Caco-2 (cell line): ENCODE results near the gene MT2A. TPM values are rescaled to one million over a fixed set of nuclear protein-coding genes. Genes with fewer than 3 reads are reported as not detected.

ENCODE experiments used
- BruUV-seq: library from RNA; stranded (reverse); fragments of 400-500 nt; replicated peaks from 2 replicates; lab custom pipeline; 2021; lab: Mats Ljungman, UMichigan
- CTCF ChIA-PET: fragments of 300-600 bp; sonication (Branson Sonifier 250); formaldehyde crosslinking; loops from one replicate; lab custom pipeline; 2022; ENCODE audit warnings: antibody characterized with exemption; lab: Charles Lee
- POLR2A ChIA-PET: fragments of 300-600 bp; sonication (Branson Sonifier 250); formaldehyde crosslinking; loops from one replicate; lab custom pipeline; 2022; ENCODE audit warnings: antibody characterized with exemption; lab: Charles Lee
- DNase-seq, 2 experiments: peaks; one replicate each; pipeline versions ENCODE4 v3.0.0 to v3.0.0-alpha.2; 2020 to 2022
- H3K27me3 ChIP-seq: replicated peaks from 2 replicates; pipeline ENCODE4 v1.6.0; 2011; ENCODE audit warnings: low read length; ENCODE audit not compliant: control insufficient read depth, insufficient read depth
- H3K36me3 ChIP-seq: 2 replicates; pipeline ENCODE4 v1.5.1; 2011; ENCODE audit warnings: low read length; ENCODE audit not compliant: control insufficient read depth, insufficient read depth
- H3K4me1 ChIP-seq: fragments of 250-450 bp; sonication (Bioruptor Pico); 2 replicates; pipeline ENCODE4 v1.5.1; 2020; ENCODE audit warnings: mild to moderate bottlenecking
- H3K4me3 ChIP-seq: 2 replicates; pipeline ENCODE4 v1.5.1; 2011; ENCODE audit warnings: low read depth, mild to moderate bottlenecking, control low read depth, low read length
- H3K9me3 ChIP-seq: fragments of 250-450 bp; sonication (Bioruptor Pico); 2 replicates; pipeline ENCODE4 v1.5.1; 2020; ENCODE audit warnings: mild to moderate bottlenecking, moderate library complexity
- H3K27ac Mint-ChIP-seq: one replicate; pipeline ENCODE4 v1.8.0; 2022; ENCODE audit warnings: mixed read lengths; ENCODE audit not compliant: unreplicated experiment
- H3K27me3 Mint-ChIP-seq: one replicate; pipeline ENCODE4 v1.8.0; 2022; ENCODE audit warnings: mixed read lengths; ENCODE audit not compliant: insufficient read depth, unreplicated experiment
- H3K36me3 Mint-ChIP-seq: one replicate; pipeline ENCODE4 v1.8.0; 2022; ENCODE audit warnings: mild to moderate bottlenecking, mixed read lengths; ENCODE audit not compliant: insufficient read depth, unreplicated experiment
- H3K4me1 Mint-ChIP-seq: one replicate; pipeline ENCODE4 v1.8.0; 2022; ENCODE audit warnings: low read depth, mixed read lengths; ENCODE audit not compliant: unreplicated experiment
- H3K4me3 Mint-ChIP-seq: one replicate; pipeline ENCODE4 v1.8.0; 2022; ENCODE audit warnings: mild to moderate bottlenecking, moderate library complexity, mixed read lengths; ENCODE audit not compliant: unreplicated experiment
- H3K9me3 Mint-ChIP-seq: one replicate; pipeline ENCODE4 v1.8.0; 2022; ENCODE audit warnings: mixed read lengths; ENCODE audit not compliant: unreplicated experiment
- CTCF ChIP-seq, 2 experiments: fragments of 200-600 bp in 1 of 2; IDR thresholded peaks; 1 replicate in 1 of 2; 2 replicates in 1 of 2; pipeline versions ENCODE4 v1.5.1 to v1.8.0; 2011 to 2022; ENCODE audit warnings: antibody characterized with exemption in 1 of 2, control low read depth in 1 of 2, inconsistent platforms in 1 of 2, low read depth in 1 of 2, low read length in 1 of 2, mild to moderate bottlenecking in 1 of 2, moderate library complexity in 1 of 2; ENCODE audit not compliant: insufficient read depth in 1 of 2, severe bottlenecking in 1 of 2, unreplicated experiment in 1 of 2
- intact Hi-C: fragments of 100-400 bp; cut with micrococcal nuclease; formaldehyde crosslinking; loops from one replicate; pipeline ENCODE4 v1.10.0; 2022; ENCODE audit not compliant: unreplicated experiment
- total RNA-seq: library from RNA; stranded (reverse); gene quantifications from 2 replicates; pipeline ENCODE4 v1.2.3, GENCODE V29; 2022

MT2A gene
- total RNA-seq, 1 experiment from 2014 or later, result 10.5 TPM

- H3K4me1 Mint-ChIP-seq, result peaks cover 14% of the 10 kb centered on the region
- no peaks in the 10 kb centered on the region for H3K36me3 Mint-ChIP-seq
- CTCF ChIA-PET, result interaction anchor here (0.6 to 5.3 kb wide), 15 partner anchors 12 to 186 kb away, joined by 3 to 95 read pairs (median 4); no protein-coding TSS in a partner anchor
- peak; percentile 76 to 77 for DNase-seq
- intact Hi-C loops, result loop anchor here (1.0 kb wide), 2 partner anchors 71 to 99 kb away; no protein-coding TSS in a partner anchor
- Histone ChIP-seq H3K4me3 (no peak overlapping the region), H3K9me3 (no peaks in the 10 kb centered on the region), H3K4me1 (peaks cover 6% of the 10 kb centered on the region; the same call in 1 of the 2 replicates), H3K36me3 (no peaks in the 10 kb centered on the region), H3K27me3 (no peaks in the 10 kb centered on the region)
- no TSS peak for BruUV-seq
- H3K27me3 Mint-ChIP-seq, result peaks cover 9% of the 10 kb centered on the region
- peak; percentile 57 to 88 for TF ChIP-seq CTCF (IDR thresholded peaks at IDR 0.05; ENCODE audit: insufficient read depth in 1 of 2, low read depth in 1 of 2, low read length in 1 of 2, severe bottlenecking in 1 of 2, unreplicated experiment in 1 of 2)
- no peak overlapping the region for H3K27ac Mint-ChIP-seq
- H3K4me3 Mint-ChIP-seq, result no peak overlapping the region
- POLR2A ChIA-PET, result interaction anchor here (1.0 kb wide), 1 partner anchor 98 kb away, joined by 3 read pairs; no protein-coding TSS in a partner anchor
- H3K9me3 Mint-ChIP-seq, result no peaks in the 10 kb centered on the region
Observed at GRCh38 chr16:56603589-56603988, 4.8 kb upstream of the MT2A start.

GRCh38 chr16:56604966-56605365, 3.4 kb upstream of the MT2A start:
- BruUV-seq, result no TSS peak
- ChIA-PET POLR2A (interaction anchor here (0.5 kb wide), 1 partner anchor 13 kb away, joined by 3 read pairs; no protein-coding TSS in a partner anchor), CTCF (interaction anchor here (1.8 to 5.3 kb wide), 2 partner anchors 18 to 97 kb away, joined by 4 to 95 read pairs; no protein-coding TSS in a partner anchor)
- H3K36me3 ChIP-seq, result no peaks in the 10 kb centered on the region
- H3K4me3 Mint-ChIP-seq, result no peak overlapping the region
- H3K36me3 Mint-ChIP-seq, result no peaks in the 10 kb centered on the region
- peaks cover 11% of the 10 kb centered on the region; the same call in 1 of the 2 replicates for H3K4me1 ChIP-seq
- no peak for DNase-seq
- H3K27me3 ChIP-seq, result no peaks in the 10 kb centered on the region; the same call in 1 of the 2 replicates
- TF ChIP-seq CTCF (IDR thresholded peaks at IDR 0.05; ENCODE audit: insufficient read depth in 1 of 2, low read depth in 1 of 2, low read length in 1 of 2, severe bottlenecking in 1 of 2, unreplicated experiment in 1 of 2), result no peak
- H3K27me3 Mint-ChIP-seq, result peaks cover 9% of the 10 kb centered on the region
- no peaks in the 10 kb centered on the region for H3K9me3 Mint-ChIP-seq
- H3K27ac Mint-ChIP-seq, result no peak overlapping the region
- H3K9me3 ChIP-seq, result no peaks in the 10 kb centered on the region
- H3K4me3 ChIP-seq, result no peak overlapping the region
- intact Hi-C loops, result loop anchor here (5.0 kb wide), 1 partner anchor 52 kb away; the partner anchor contains the start of gene MT1F
- peaks cover 25% of the 10 kb centered on the region for H3K4me1 Mint-ChIP-seq

- intact Hi-C loops, result loop anchor here (5.0 kb wide), 1 partner anchor 52 kb away; the partner anchor contains the start of gene MT1F
Observed at GRCh38 chr16:56605475-56605874, 2.9 kb upstream of the MT2A start.

More at GRCh38 chr16:56605475-56605874, 2.9 kb upstream of the MT2A start:
- H3K4me1 ChIP-seq, result peaks cover 11% of the 10 kb centered on the region; the same call in 1 of the 2 replicates
- H3K27me3 ChIP-seq, result no peaks in the 10 kb centered on the region; the same call in 1 of the 2 replicates
- H3K36me3 ChIP-seq, result no peaks in the 10 kb centered on the region
- H3K36me3 Mint-ChIP-seq, result no peaks in the 10 kb centered on the region
- ChIA-PET CTCF (interaction anchor here (1.8 to 5.3 kb wide), 2 partner anchors 17 to 96 kb away, joined by 4 to 95 read pairs; no protein-coding TSS in a partner anchor), POLR2A (interaction anchor here (0.5 kb wide), 1 partner anchor 59 kb away, joined by 4 read pairs; no protein-coding TSS in a partner anchor)
- no peak overlapping the region for H3K4me3 Mint-ChIP-seq
- TF ChIP-seq CTCF (IDR thresholded peaks at IDR 0.05; ENCODE audit: insufficient read depth in 1 of 2, low read depth in 1 of 2, low read length in 1 of 2, severe bottlenecking in 1 of 2, unreplicated experiment in 1 of 2), result no peak
- H3K27ac Mint-ChIP-seq, result no peak overlapping the region
- DNase-seq, result no peak
- peaks cover 8% of the 10 kb centered on the region for H3K27me3 Mint-ChIP-seq
- BruUV-seq, result no TSS peak
- no peaks in the 10 kb centered on the region for H3K9me3 ChIP-seq
- no peak overlapping the region for H3K4me3 ChIP-seq
- peaks cover 21% of the 10 kb centered on the region for H3K4me1 Mint-ChIP-seq
- no peaks in the 10 kb centered on the region for H3K9me3 Mint-ChIP-seq
